ENCODE data around the gene FGF21.
A peak's percentile ranks its signal among the peaks of the same experiment; 100 is the strongest.
"Not testable (repeated sequence)": the region's sequence is repeated elsewhere in the genome, so short reads cannot be mapped to it uniquely, and the experiment has no call there.

Gene FGF21

GRCh38 chr19:48752496-48753365 lies 2.6 kb upstream of the FGF21 start, which contains the start of gene FUT1:
TSS of gene FUT1 (minus strand) at chr19:48752641. CDS start at chr19:48751281, 1,360 bp downstream.
- DNase-seq: peak; percentile 91

GRCh38 chr19:48755787-48756186 lies 463 bp downstream of the FGF21 start:
- no peak for DNase-seq

DNA sequence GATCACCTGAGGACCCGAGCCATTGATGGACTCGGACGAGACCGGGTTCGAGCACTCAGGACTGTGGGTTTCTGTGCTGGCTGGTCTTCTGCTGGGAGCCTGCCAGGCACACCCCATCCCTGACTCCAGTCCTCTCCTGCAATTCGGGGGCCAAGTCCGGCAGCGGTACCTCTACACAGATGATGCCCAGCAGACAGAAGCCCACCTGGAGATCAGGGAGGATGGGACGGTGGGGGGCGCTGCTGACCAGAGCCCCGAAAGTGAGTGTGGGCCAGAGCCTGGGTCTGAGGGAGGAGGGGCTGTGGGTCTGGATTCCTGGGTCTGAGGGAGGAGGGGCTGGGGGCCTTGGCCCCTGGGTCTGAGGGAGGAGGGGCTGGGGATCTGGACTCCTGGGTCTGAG lies 888 bp downstream of the FGF21 start:
- DNase-seq: no peak

GRCh38 chr19:48756686-48757085 lies 1.4 kb downstream of the FGF21 start:
- DNase-seq: no peak

- DNase-seq: no peak
Observed at GRCh38 chr19:48757089-48757675, 1.9 kb downstream of the FGF21 start.

GRCh38 chr19:48757741-48758144 lies 2.4 kb downstream of the FGF21 start:
- DNase-seq: no peak

GRCh38 chr19:48760504-48761205 lies 5.3 kb downstream of the FGF21 start:
- DNase-seq: no peak

- not testable (repeated sequence) for DNase-seq
Observed at GRCh38 chr19:48765816-48766215, 10.5 kb downstream of the FGF21 start.

DNA sequence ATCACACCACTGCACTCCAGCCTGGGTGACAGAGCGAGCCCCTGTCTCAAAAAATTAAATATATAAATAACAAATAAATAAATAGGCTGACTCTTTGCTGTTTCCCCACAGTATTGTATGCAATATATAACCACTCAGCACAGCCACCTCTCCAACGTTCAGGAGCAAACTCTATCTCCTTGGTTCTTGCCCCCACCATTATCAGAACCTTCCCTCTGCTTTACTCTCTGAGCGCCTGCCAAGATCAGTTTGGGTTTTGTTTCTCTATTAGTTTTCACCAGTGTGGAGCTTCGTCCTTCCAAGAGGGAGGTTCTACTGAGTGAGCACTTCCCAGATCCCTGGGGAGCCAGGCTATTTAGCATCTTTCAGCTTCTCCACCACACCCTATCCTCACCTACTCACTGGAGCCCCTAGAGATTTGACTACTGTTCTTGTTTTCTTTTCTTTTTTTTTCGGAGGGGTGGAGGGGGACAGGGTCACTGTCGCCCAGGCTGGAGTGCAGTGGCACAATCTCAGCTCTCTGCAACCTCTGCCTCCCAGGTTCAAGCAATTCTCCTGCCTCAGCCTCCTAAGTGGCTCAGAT lies 12.9 kb downstream of the FGF21 start:
- DNase-seq: not testable (repeated sequence)

DNA sequence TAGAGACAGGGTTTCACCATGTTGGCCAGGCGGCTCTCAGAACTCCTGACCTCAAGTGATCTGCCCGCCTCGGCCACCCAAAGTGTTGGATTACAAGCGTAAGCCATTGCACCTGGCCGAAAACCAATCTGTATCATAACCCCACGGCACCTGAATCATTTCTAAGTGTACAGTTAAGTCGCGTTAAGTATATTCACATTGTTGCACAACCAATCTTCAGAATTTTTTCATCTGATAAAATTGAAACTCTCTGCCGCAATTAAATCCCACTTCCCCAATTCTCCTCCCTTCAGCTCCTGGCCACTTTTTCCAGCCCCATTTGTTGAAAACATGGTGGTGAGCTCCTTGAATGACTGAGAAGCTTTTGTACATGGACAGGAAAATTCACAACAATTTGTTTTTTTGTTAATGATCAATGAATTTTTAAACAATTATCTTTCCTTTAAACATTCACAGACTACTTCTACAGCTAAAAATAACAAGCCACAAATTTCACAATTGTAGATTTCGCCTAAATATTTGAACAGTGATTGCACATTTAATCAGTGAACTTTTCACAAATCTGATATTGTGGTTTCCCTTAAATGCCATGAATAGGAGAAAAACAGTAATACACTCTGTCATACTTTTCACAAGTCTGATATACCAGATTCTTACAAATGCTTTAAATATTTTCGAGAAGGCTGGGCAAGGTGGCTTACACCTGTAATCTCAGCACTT lies 13.8 kb downstream of the FGF21 start:
- DNase-seq: no peak

DNA sequence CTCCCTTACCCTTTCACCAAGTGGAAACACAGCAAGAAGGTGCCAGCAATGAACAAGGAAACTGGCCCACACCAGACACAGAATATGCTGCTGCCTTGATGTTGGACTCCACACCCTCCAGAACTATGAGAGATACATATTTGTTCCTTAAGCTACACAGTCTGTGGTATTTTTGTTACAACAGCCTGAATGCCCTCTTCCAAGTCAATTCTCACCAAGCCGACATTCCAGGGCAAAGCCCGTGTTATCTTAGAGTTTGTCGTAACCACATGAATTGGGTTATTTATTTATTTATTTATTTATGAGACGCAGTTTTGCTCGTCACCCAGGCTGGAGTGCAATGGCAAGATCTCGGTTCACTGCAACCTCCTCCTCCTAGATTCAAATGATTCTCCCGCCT lies 14.9 kb downstream of the FGF21 start:
- no peak for DNase-seq

GRCh38 chr19:48770734-48771472 lies 15.6 kb downstream of the FGF21 start:
- no peak for DNase-seq

DNA sequence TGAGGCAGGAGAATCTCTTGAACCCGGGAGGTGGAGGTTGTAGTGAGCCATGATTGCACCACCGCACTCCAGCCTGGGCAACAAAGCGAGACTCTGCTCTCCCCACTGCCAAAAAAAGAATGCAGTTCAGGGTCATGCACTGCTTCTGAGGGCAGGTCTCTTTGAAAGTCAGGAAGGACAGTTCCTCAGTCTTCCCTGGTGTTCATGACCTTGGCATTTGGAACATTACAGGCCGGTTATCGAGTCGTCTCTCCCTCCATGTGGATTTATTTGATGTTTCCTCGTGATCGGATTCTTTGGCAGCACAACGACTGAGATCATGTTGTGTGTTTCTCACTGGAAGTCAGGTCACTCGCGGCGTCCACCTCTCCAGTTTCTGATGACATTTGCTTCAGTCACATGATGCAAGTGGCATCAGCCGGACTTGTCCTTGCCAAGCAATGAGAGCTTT lies 17.2 kb downstream of the FGF21 start:
- DNase-seq: no peak

DNA sequence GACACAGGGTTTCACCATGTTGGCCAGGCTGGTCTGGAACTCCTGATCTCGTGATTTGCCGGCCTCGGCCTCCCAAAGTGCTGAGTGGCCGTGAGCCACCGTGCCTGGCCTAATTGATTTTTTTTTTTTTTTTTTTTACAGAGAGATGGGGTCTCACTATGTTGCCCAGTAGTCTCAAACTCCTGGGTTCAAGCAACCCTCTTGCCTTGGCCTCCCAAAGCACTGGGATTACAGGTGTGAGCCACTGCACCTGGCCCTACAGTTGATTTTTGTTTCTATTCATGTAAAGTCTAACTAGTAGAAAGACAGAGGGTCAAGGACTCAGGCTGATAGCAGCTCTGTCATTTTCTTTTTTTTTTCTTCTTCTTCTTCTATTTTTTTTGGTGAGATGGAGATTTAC lies 21.8 kb downstream of the FGF21 start:
- no peak for DNase-seq

DNA sequence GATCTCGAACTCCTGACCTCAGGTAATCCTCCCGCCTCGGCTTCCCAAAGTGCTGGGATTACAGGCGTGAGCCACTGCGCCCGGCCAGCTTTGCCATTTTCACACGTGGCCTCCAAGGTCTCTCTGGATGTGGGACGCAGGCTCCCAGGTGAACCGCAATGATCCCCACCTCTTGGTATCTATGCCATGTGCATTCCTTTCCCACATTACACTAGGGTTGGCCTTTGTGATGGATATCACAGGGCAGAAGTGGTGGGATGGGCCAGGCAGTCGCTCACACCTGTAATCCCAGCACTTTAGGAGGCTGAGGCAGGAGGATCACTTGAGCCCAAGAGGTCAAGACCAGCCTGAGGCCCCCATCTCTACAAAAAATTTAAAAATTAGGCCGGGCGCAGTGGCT lies 22.4 kb downstream of the FGF21 start:
- DNase-seq: no peak

GRCh38 chr19:48779636-48780035 lies 24.3 kb downstream of the FGF21 start:
- peak; percentile 9 for DNase-seq

DNA sequence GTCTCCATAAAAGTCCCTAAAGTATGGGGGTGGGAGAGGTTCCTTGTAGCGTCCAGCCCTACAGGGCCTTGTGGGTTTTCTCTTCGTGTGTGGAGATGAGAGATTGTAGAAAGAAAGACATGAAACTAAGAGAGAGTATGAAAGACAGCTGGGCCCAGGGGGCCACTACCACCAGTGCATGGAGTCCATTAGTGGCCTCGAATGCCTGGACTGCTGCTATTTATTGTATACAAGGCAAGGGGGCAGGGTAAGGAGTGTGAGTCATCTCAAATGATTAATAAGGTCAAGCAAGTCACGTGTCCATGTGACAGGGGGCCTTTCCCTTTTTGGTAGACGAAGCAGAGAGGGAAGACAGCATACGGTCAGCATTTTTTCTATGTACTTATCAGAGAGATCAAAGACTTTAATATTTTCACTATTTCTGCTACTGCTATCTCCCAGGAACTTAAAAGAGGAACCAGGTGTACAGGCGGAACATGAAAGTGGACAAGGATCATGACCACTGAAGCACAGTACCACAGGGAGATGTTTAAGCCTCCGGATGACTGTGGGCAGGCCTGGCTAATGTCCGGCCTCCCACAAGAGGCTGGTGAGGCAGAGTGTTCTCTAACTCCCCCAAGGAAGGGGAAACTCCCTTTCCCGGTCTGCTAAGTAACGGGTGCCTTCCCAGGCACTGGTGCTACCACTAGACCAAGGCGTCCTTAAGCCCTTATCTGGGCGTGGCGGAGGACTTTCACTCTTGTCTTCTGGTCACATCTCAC lies 25.5 kb downstream of the FGF21 start:
- DNase-seq: no peak

DNA sequence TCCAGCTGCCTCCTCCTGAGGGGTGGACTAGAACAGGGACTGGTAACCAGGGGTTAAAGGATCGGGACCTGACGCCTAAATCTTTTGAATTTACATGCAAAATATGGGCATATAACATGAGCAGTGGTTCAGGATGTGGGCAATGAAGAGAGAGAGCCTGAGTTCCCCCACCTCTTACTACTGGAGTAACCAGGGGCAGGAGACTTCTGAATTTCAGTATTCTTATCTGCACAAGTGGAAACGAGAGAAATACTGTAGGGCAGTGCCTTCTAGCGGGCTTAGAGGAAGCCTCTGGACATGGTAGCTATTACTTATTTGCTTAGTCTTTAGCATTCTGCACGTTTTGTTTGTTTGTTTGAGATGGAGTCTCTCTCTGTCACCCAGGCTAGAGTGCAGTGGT lies 29.2 kb downstream of the FGF21 start:
- peak; percentile 34 for DNase-seq

GRCh38 chr19:48786422-48786821 lies 31.1 kb downstream of the FGF21 start:
- DNase-seq: not testable (repeated sequence)

DNA sequence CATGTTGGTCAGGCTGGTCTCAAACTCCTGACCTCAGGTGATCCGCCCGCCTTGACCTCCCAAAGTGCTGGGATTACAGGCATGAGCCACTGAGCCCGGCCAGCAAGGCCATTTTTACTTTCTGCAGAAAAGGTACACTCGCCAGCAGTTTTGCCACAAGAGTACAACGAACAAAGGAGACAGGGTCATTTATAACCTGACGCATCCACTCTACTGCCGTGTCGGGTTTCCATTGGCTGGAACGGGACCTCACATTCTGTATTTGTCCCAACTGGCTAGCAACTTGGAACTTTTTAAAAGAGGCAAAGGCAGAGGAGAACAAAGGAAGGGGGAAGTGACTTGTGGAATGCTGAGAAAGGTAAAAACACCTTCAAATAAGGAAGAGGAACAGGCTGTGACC lies 32.0 kb downstream of the FGF21 start:
- DNase-seq: not testable (repeated sequence)

DNA sequence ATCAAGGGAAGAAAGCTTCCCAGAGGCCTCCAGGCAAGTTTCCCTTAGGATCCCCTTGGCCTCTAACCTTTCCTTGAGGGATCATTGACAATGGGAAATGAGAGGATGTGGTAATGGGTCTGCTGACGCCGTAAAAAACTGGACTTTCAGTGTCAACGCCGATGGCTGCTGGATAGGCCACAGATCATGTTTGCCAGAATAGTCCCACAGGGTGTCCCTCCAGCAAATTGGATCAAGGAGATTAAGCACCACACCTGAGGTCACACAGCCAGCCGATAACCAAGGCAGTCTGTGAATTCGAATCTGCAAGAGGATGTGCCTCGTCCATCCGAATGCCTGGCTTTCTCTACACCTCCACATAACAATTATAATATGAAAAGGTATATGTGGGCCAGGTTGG lies 37.9 kb downstream of the FGF21 start:
- no peak for DNase-seq
